Endothelial cell of umbilical vein (primary cell): ENCODE data around the gene ZNF626. TPM values are rescaled to one million over a fixed set of nuclear protein-coding genes. Genes with fewer than 3 reads are reported as not detected.

ENCODE experiments used
- BruUV-seq: library from RNA; stranded (reverse); fragments of 400-500 nt; replicated peaks from 2 replicates; lab custom pipeline; 2021; lab: Mats Ljungman, UMichigan
- CTCF ChIA-PET: fragments of 300-600, 350-600 bp; sonication (Branson Sonifier 250); formaldehyde crosslinking; loops from one replicate; lab custom pipeline; 2021; ENCODE audit warnings: antibody characterized with exemption, inconsistent platforms; lab: Charles Lee
- POLR2A ChIA-PET: fragments of 300-600, 350-600 bp; sonication (Branson Sonifier 250); formaldehyde crosslinking; loops from one replicate; lab custom pipeline; 2021; ENCODE audit warnings: antibody characterized with exemption, inconsistent platforms; lab: Charles Lee
- DNase-seq: peaks from one replicate; pipeline ENCODE4 v3.0.0-alpha.2; 2011; ENCODE audit warnings: low read depth, low spot score
- FAIRE-seq: peaks from 2 replicates; lab custom pipeline; 2011; peaks lifted over from hg19 to GRCh38; lab: Jason Lieb, UNC
- H2AFZ ChIP-seq: 2 replicates; pipeline ENCODE4 v1.6.0; 2012; ENCODE audit warnings: low read depth, low read length, control low read depth, inconsistent platforms
- H3K27ac ChIP-seq: 2 replicates; pipeline ENCODE4 v1.5.1; 2011; ENCODE audit warnings: low read depth, mild to moderate bottlenecking, control low read depth, low read length, moderate library complexity; ENCODE audit not compliant: insufficient read depth
- H3K27me3 ChIP-seq, 2 experiments: 2 replicates each; pipeline versions ENCODE4 v1.6.0 to v1.6.1; 2011; ENCODE audit warnings: low read length in 2 of 2, mixed read lengths in 1 of 2; ENCODE audit not compliant: control insufficient read depth in 2 of 2, insufficient read depth in 2 of 2
- H3K36me3 ChIP-seq, 2 experiments: 2 replicates in 1 of 2; 3 replicates in 1 of 2; pipeline ENCODE4 v1.5.1; 2011; ENCODE audit warnings: low read length in 2 of 2, mild to moderate bottlenecking in 1 of 2, moderate library complexity in 1 of 2; ENCODE audit not compliant: control insufficient read depth in 2 of 2, insufficient read depth in 2 of 2; ENCODE audit errors: extremely low read depth in 1 of 2
- H3K4me1 ChIP-seq: 3 replicates; pipeline ENCODE4 v1.5.1; 2011; ENCODE audit warnings: mild to moderate bottlenecking, low read length; ENCODE audit not compliant: control insufficient read depth, insufficient read depth; ENCODE audit errors: extremely low read depth
- H3K4me2 ChIP-seq: 2 replicates; pipeline ENCODE4 v1.6.1; 2011; ENCODE audit warnings: low read length, control low read depth, mixed read lengths; ENCODE audit not compliant: insufficient read depth
- H3K4me3 ChIP-seq, 3 experiments: fragments of 200-600 bp in 1 of 3; sonication (generic), shearing (Covaris generic) in 1 of 3; replicated peaks in 1 of 3; 2 replicates each; pipeline ENCODE4 v1.5.1; 2011 to 2016; ENCODE audit warnings: control low read depth in 3 of 3, low read length in 3 of 3, mild to moderate bottlenecking in 2 of 3, inconsistent platforms in 1 of 3, low read depth in 1 of 3, moderate library complexity in 1 of 3; ENCODE audit not compliant: insufficient read depth in 1 of 3
- H3K79me2 ChIP-seq: 2 replicates; pipeline ENCODE4 v1.6.0; 2012; ENCODE audit warnings: low read length, inconsistent platforms; ENCODE audit not compliant: control insufficient read depth, insufficient read depth
- H3K9ac ChIP-seq: replicated peaks from 2 replicates; pipeline ENCODE3; 2011; ENCODE audit warnings: low read length, control low read depth; ENCODE audit not compliant: insufficient read depth; ENCODE audit errors: extremely low read depth
- H3K9me1 ChIP-seq: replicated peaks from 3 replicates; pipeline ENCODE4 v1.6.0; 2011; ENCODE audit warnings: mild to moderate bottlenecking, low read length; ENCODE audit not compliant: control insufficient read depth, insufficient read depth; ENCODE audit errors: extremely low read depth
- H3K9me3 ChIP-seq: replicated peaks from 2 replicates; pipeline ENCODE4 v1.5.1; 2012; ENCODE audit warnings: low read length, inconsistent platforms; ENCODE audit not compliant: control insufficient read depth, insufficient read depth
- H4K20me1 ChIP-seq: replicated peaks from 2 replicates; pipeline ENCODE3; 2011; ENCODE audit warnings: mild to moderate bottlenecking, low read length; ENCODE audit not compliant: control insufficient read depth, insufficient read depth; ENCODE audit errors: extremely low read depth
- CTCF ChIP-seq, 2 donors: IDR thresholded peaks; 1 replicate in 1 of 2; 2 replicates in 1 of 2; pipeline ENCODE4 v1.5.1; 2011; ENCODE audit warnings: low read length in 2 of 2, mild to moderate bottlenecking in 2 of 2, moderate library complexity in 2 of 2, control low read depth in 1 of 2, inconsistent platforms in 1 of 2, low read depth in 1 of 2; ENCODE audit not compliant: insufficient read depth in 1 of 2; ENCODE audit errors: extremely low read depth in 1 of 2
- EZH2 ChIP-seq: IDR thresholded peaks from 2 replicates; pipeline ENCODE4 v1.6.1; 2012; ENCODE audit warnings: borderline replicate concordance, low read depth, mild to moderate bottlenecking, moderate library complexity, low read length, inconsistent platforms; ENCODE audit not compliant: severe bottlenecking
- FOS ChIP-seq: IDR thresholded peaks from 2 replicates; pipeline ENCODE4 v1.6.1; 2011; ENCODE audit warnings: mild to moderate bottlenecking, low read length, moderate library complexity, borderline replicate concordance; ENCODE audit not compliant: insufficient read depth
- GATA2 ChIP-seq: IDR thresholded peaks from 2 replicates; pipeline ENCODE4 v1.7.0; 2011; ENCODE audit warnings: low read depth, mild to moderate bottlenecking, moderate library complexity, mixed read lengths, low read length; ENCODE audit not compliant: insufficient read length, insufficient read depth
- JUN ChIP-seq: IDR thresholded peaks from 2 replicates; pipeline ENCODE4 v1.6.1; 2011; ENCODE audit warnings: borderline replicate concordance, low read depth; ENCODE audit not compliant: insufficient read length, insufficient read depth
- MAX ChIP-seq: IDR thresholded peaks from 2 replicates; pipeline ENCODE4 v1.6.1; 2011; ENCODE audit not compliant: insufficient read depth, insufficient read length
- MYC ChIP-seq: IDR thresholded peaks from one replicate; pipeline ENCODE4 v1.6.1; 2011; ENCODE audit warnings: mild to moderate bottlenecking, low read depth, low read length
- POLR2A ChIP-seq: IDR thresholded peaks from 2 replicates; pipeline ENCODE4 v1.6.1; 2012; ENCODE audit warnings: low read depth, mild to moderate bottlenecking, control low read depth, low read length
- POLR2AphosphoS5 ChIP-seq: IDR thresholded peaks from 2 replicates; pipeline ENCODE4 v1.6.1; 2012; ENCODE audit warnings: low read depth, mild to moderate bottlenecking, control low read depth, low read length, moderate library complexity; ENCODE audit not compliant: insufficient read depth
- dilution Hi-C: fragments of 300-500 bp; cut with MboI; formaldehyde crosslinking; loops from one replicate; pipeline ENCODE4 v1.15.0; 2019; ENCODE audit warnings: low sequenced_read_pairs; ENCODE audit not compliant: extremely low pct_ligation_motif_present
- intact Hi-C: fragments of 100-400 bp; cut with micrococcal nuclease; formaldehyde crosslinking; loops from one replicate; pipeline ENCODE4 v1.10.0; 2022
- polyA plus RNA-seq, 4 experiments: library from polyadenylated mRNA; depleted of rRNA in 3 of 4; stranded (reverse) in 3 of 4; unstranded in 1 of 4; fragments of >200 nt; gene quantifications; 2 replicates each; pipeline versions ENCODE4 v1.2.1 to v1.2.3, GENCODE V29; 2011 to 2012; ENCODE audit warnings: missing spikeins in 1 of 4
- total RNA-seq: library from RNA; stranded (reverse); gene quantifications from 2 replicates; pipeline ENCODE4 v1.2.3, GENCODE V29; 2021

The ZNF626 gene
- total and polyA plus RNA-seq, 2 donors (not counting 3 experiments of a cell fraction or from before 2014, with no cell fraction given) = 2.2 to 7.7 TPM

DNA sequence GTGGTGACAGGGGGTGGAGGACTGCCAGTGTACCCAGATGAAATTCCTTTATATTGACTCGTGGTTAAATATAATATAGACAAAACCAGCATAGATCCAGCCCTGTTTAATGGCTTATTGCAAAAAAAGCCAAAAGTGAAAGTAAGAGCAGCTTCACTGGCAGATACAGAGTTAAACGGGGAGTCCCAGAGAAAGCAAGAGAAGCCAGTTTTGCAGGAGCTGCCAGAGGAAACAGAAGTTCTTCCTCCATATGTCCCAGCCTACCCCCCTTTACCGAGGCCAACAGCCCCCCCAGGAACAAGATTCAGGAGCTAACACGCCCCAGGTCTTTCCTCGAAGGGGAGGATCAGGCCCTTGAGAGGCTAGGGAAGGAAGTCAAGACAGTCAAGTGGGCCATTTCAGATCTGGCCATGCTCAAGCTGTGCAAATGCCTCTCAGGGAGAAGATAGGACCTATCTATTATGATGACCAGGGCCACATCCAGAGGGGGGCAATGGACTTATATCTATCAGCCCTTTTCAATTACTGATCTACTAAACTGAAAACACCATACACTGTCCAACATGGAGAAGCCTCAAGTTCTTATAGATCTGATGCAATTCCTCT is 48.6 kb downstream of the ZNF626 start:
- Histone ChIP-seq H3K79me2 (no peaks in the 10 kb centered on the region), H3K9me3 (peaks cover 2% of the 10 kb centered on the region), H2AFZ (no peak overlapping the region), H4K20me1 (no peaks in the 10 kb centered on the region), H3K27me3 (no peaks in the 10 kb centered on the region), H3K4me1 (no peaks in the 10 kb centered on the region), H3K4me3 (no peak overlapping the region), H3K4me2 (no peak overlapping the region), H3K36me3 (no peaks in the 10 kb centered on the region), H3K9ac (no peak overlapping the region), H3K27ac (no peak overlapping the region), H3K9me1 (no peaks in the 10 kb centered on the region)
- FAIRE-seq (no peak), DNase-seq (no peak)
- POLR2A ChIA-PET = no interaction called here
- TF ChIP-seq CTCF (IDR thresholded peaks at IDR 0.05; ENCODE audit: extremely low read depth in 1 of 2, insufficient read depth in 1 of 2, low read depth in 1 of 2, low read length in 2 of 2) (no peak), POLR2AphosphoS5 (no peak), MYC (no peak), MAX (no peak), GATA2 (no peak), JUN (no peak), EZH2 (no peak), POLR2A (no peak), FOS (no peak)
- CTCF ChIA-PET = no interaction called here
- intact Hi-C loops (no loop called here), dilution Hi-C loops (no loop called here)
- BruUV-seq = no TSS peak
